Kidney capillary endothelial cell (primary cell): ENCODE measurements around the gene CCDC88C.
"Not testable (repeated sequence)": the region's sequence is repeated elsewhere in the genome, so short reads cannot be mapped to it uniquely, and the experiment has no call there.

Experiments
- DNase-seq: peaks from one replicate; pipeline ENCODE4 v3.0.0-alpha.2; 2018; ENCODE audit warnings: low spot score

CCDC88C gene

GRCh38 chr14:91249841-91250616 lies 167.6 kb downstream of the CCDC88C start:
- DNase-seq = peak; percentile 57

GRCh38 chr14:91246051-91246852 lies 171.4 kb downstream of the CCDC88C start:
- DNase-seq = no peak

GRCh38 chr14:91245616-91246015 lies 172.0 kb downstream of the CCDC88C start:
- not testable (repeated sequence) for DNase-seq

- no peak for DNase-seq
These were observed 172.6 kb downstream of the CCDC88C start for GRCh38 chr14:91245029-91245428.

- no peak for DNase-seq
These were observed 173.1 kb downstream of the CCDC88C start, which contains the start of gene GPR68 for GRCh38 chr14:91244501-91244901. Gene GPR68 (minus strand): TSS chr14:91244704. CDS start chr14:91235050, 9,654 bp downstream.

GRCh38 chr14:91243074-91243471 lies 174.5 kb downstream of the CCDC88C start:
- no peak for DNase-seq

GRCh38 chr14:91242635-91243034 lies 175.0 kb downstream of the CCDC88C start:
- DNase-seq = no peak

- no peak for DNase-seq
These were observed 175.8 kb downstream of the CCDC88C start for GRCh38 chr14:91241863-91242262.

- no peak for DNase-seq
These were observed 179.0 kb downstream of the CCDC88C start for GRCh38 chr14:91238661-91239060.

- DNase-seq = no peak
These were observed 179.5 kb downstream of the CCDC88C start for GRCh38 chr14:91238085-91238484.

GRCh38 chr14:91237219-91237618 lies 180.4 kb downstream of the CCDC88C start:
- no peak for DNase-seq

GRCh38 chr14:91235841-91236240 lies 181.8 kb downstream of the CCDC88C start:
- DNase-seq = no peak

GRCh38 chr14:91234791-91235114 lies 182.9 kb downstream of the CCDC88C start:
- DNase-seq = no peak

GRCh38 chr14:91233936-91234790 lies 183.5 kb downstream of the CCDC88C start:
- DNase-seq = no peak

GRCh38 chr14:91232603-91233002 lies 185.0 kb downstream of the CCDC88C start:
- no peak for DNase-seq

GRCh38 chr14:91232052-91232451 lies 185.6 kb downstream of the CCDC88C start:
- DNase-seq = no peak

GRCh38 chr14:91231446-91231845 lies 186.2 kb downstream of the CCDC88C start:
- no peak for DNase-seq

GRCh38 chr14:91230397-91231035 lies 187.1 kb downstream of the CCDC88C start:
- no peak for DNase-seq

- no peak for DNase-seq
These were observed 187.8 kb downstream of the CCDC88C start for GRCh38 chr14:91229743-91230200.

GRCh38 chr14:91229005-91229382 lies 188.6 kb downstream of the CCDC88C start:
- DNase-seq = no peak

GRCh38 chr14:91228112-91229004 lies 189.3 kb downstream of the CCDC88C start:
- DNase-seq = no peak
